GM19238 (cell line): ENCODE data around the gene TMEM39B.
"Not testable (repeated sequence)": the region's sequence is repeated elsewhere in the genome, so short reads cannot be mapped to it uniquely, and the experiment has no call there.

ENCODE experiments used
- DNase-seq: peaks from one replicate; pipeline ENCODE4 v3.0.0; 2011; ENCODE audit warnings: low spot score; ENCODE audit not compliant: insufficient read length

Gene TMEM39B

DNA sequence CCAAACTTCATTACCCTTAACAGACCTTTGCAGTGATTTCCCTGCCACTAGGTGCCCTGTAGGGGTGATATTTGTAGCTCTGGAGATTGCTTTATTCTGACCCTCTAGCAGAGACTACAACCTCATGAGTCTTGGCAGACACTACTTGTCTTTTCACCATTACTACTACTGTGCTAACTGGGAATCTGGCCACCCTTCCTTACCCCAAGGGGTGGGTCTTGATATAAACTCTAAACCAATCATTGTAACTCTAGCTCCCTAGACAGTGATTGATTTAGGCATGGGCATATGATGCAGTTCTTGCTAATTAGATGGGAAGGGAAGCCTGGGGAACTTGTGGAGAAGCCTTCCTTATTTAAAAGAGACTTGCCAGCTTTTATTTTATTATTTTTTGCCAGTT is 39.0 kb downstream of the TMEM39B start:
- DNase-seq: no peak

- DNase-seq: no peak
These were observed 40.2 kb downstream of the TMEM39B start for GRCh38 chr1:32112806-32113375.

- DNase-seq: not testable (repeated sequence)
These were observed 40.7 kb downstream of the TMEM39B start for GRCh38 chr1:32113436-32113835.

DNA sequence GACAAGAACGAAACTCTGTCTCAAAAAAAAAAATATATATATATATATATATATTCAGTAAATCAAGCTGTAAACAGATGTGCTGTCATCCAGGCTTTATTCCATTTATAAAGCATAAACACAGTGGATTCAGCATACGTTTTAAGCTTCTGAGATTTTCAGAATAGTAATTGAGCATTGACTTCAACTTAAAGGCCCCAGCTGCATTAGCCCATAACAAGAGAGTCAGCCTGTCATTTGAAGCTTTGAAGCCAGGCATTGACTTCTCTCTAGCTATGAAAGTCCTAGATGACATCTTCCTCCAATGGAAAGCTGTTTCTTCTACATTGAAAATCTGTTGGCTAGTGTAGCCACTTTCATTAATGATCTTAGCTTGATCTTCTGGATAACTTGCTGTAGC is 41.7 kb downstream of the TMEM39B start:
- DNase-seq: no peak

DNA sequence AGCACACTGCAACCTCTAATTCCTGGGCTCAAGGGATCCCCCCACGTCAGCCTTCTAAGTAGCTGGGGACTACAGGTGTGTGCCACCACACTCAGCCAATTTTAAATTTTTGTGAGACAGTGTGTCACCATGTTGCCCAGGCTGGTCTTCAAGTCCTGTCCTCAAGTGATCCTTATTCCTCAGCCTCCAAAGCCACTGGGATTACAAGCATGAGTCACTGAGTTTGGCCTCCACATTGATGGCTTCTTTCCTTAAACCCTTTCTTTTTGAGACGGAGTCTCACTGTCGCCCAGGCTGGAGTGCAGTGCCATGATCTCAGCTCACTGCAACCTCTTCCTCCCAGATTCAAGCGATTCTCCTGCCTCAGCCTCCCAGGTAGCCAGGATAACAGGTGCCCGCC is 42.8 kb downstream of the TMEM39B start:
- no peak for DNase-seq

DNA sequence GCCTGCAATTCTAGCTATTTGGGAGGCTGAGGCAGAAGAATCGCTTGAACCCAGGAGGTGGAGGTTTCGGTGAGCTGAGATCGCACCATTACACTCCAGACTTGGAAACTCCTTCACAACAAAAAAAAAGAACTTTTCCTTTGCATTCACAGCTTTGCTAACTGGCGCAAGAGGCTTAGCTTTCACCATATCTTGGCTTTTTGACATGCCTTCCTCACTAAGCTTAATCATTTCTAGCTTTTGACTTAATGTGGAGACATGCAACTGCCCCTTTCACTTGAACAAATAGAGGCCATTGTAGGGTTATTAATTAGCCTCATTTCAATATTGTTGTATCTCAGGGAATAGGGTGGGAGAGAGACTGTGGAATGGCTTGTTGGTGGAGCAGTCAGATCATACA is 43.8 kb downstream of the TMEM39B start:
- no peak for DNase-seq

DNA sequence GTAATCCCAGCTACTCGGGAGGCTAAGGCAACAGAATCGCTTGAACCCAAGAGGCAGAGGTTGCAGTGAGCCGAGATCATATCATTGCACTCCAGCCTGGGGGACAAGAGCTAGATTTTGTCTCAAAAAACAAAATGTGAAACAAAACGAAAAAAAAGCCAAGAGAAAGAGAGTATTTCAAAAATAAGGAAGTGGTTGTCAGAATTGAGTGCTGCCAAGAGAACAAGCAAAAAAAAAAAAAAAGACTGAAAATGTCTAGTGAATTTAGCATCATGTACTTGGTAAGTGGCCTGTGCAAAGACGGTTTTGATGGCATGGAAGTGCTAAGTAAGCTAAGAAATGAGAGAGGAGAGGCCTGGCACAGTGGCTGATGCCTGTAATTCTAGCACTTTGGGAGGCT is 49.4 kb downstream of the TMEM39B start:
- DNase-seq: no peak

- DNase-seq: not testable (repeated sequence)
These were observed 50.6 kb downstream of the TMEM39B start for GRCh38 chr1:32123361-32123760.

DNA sequence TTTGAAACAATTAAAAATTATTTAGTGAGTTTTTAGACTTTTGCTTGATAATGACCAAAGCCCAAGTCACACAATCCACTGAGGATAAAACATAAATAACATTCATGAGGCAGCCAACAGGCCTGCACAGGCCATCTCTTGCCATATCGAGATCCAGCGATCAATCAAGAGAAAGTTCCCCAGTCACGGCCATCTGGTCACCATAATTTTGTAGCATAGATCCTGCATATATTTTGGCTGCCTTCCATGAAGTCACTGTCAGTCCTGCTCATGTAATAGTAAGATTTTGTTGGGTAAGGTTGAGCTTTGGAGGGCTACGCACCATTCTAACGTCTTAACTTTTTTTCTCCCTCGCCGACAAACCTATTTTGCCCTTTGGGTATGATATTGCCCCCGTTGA is 52.6 kb downstream of the TMEM39B start:
- no peak for DNase-seq

DNA sequence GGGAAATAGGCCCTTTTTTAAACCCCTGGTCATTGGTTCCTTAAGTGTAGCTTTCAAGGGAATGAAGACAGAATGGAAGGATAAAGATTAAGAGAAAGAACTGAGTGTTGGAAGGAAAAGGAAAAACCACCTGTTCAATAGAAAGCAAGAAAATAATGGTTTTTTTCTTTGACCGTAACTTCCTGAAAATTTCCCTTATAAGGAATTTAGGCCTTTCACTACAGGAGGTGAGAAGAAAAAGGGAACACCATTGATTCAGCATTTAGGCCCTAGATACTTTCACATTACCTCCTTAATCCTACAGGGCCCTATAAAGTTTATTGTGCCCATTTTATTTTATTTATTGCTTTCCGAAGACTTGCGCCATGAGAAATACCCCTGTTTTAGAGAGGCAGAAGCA is 54.0 kb downstream of the TMEM39B start:
- no peak for DNase-seq

- no peak for DNase-seq
These were observed 54.9 kb downstream of the TMEM39B start for GRCh38 chr1:32127409-32128198.

- DNase-seq: no peak
These were observed 55.7 kb downstream of the TMEM39B start for GRCh38 chr1:32128479-32128878.

DNA sequence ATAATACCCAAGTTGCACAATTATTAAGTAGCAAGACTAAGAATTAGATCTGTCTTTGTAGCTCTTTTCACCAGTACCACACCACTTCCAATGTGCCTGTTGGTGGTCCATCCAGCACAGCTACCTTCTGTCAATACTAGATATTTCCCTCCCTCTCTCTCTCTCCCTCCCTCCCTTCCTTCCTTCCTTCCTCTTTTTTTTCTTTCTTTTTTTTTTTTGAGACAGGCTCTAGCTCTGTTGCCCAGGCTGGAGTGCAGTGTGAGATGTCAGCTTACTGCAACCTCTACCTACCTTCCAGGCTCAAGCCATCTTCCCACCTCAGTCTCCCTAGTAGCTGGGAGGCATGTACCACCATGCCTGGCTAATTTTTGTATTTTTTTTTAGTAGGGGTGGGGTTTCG is 56.2 kb downstream of the TMEM39B start:
- no peak for DNase-seq

GRCh38 chr1:32133950-32134280 is 61.2 kb downstream of the TMEM39B start:
- not testable (repeated sequence) for DNase-seq

- no peak for DNase-seq
These were observed 64.4 kb downstream of the TMEM39B start for GRCh38 chr1:32137111-32137510.

DNA sequence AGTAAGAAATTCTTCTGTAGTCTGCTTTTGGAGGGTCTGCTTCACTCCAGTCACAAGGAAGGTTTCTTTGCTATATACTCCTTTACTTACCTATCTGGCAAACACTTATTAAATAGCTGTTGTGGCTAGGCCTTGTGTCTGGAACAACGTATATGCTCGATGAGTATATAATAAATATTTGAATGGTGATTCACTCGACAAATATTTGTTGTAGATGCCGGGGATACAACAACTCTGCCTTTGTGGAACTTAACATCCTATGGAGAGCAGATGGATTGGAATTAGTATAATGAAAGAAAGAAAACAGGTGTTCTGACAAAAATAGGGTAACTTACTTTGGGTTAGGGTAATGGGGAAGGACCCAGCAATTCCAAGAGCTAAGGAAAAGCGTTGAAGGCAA is 66.2 kb downstream of the TMEM39B start:
- no peak for DNase-seq

DNA sequence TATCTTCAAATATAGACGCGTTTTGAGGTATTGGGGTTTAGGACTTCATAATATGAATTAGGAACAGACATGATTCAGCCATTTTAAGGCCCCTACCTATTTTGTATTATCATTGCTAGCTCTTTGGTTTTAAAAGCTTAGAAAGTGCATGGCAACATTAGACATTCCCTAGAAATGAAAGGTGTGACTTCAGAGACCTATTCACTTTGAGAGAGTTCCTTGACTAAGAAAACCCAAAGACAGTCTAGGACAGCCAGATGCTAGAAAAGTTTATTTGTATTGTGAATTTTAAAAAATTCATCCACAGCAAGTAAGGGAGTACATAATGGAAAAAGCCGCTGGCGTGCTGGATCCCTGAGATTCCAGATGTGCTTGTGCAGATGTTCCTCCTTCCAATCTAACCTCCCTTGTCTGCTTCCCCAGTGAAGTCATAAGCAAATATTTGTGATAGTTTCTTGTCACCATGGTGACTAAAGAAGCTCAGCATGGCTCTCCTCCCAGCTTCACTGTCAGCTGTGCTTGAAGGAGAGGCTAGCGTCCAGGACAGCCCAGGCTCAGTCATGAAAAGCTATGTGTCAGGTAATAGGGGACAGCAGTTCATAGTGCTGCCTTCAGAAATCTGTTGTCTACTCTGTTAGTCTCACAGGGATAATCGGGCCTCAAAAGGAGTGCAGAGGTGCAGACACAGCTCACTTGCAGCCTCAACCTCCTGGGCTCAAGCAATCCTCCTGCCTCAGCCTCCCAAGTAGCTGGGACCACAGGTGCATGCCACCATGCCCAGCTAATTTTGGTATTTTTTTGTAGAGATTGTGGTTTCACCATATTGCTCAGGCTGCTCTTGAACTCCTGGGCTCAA is 69.9 kb downstream of the TMEM39B start:
- no peak for DNase-seq

- not testable (repeated sequence) for DNase-seq
These were observed 70.6 kb downstream of the TMEM39B start for GRCh38 chr1:32143302-32143695.

DNA sequence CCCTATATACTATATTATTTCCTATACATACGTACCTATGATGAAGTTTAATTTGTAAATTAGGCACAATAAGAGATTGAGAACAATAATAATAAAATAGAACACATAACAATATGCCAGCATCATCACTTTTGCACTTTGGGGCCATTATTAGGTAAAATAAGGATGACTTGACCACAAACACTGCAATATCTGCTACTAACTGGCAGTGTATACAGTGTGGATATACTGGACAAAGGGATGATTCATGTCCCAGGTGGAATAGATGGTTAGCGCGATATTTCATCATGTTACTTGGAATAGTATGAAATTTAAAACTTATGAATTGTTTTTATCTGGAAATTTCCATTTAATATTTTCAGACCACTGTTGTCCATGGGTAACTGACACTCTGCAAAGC is 71.3 kb downstream of the TMEM39B start:
- no peak for DNase-seq

- not testable (repeated sequence) for DNase-seq
These were observed 75.1 kb downstream of the TMEM39B start for GRCh38 chr1:32147799-32148198.

DNA sequence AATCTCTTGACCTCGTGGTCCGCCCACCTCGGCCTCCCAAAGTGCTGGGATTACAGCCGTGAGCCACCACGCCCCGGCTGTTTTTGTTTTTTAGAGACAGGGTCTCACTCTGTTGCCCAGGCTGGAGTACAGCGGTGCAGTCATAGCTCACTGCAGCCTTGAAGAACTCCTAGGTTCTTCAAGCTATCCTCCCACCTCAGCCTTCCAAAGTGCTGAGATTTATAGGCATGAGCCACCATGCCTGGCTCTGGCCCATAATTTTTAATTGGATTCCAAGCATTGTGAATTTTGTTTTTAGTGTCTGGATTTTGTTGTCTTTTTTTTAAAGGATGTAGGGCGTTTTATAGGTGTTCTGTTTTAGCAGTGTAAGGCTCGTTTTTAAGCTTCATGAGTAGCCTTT is 78.1 kb downstream of the TMEM39B start:
- no peak for DNase-seq

DNA sequence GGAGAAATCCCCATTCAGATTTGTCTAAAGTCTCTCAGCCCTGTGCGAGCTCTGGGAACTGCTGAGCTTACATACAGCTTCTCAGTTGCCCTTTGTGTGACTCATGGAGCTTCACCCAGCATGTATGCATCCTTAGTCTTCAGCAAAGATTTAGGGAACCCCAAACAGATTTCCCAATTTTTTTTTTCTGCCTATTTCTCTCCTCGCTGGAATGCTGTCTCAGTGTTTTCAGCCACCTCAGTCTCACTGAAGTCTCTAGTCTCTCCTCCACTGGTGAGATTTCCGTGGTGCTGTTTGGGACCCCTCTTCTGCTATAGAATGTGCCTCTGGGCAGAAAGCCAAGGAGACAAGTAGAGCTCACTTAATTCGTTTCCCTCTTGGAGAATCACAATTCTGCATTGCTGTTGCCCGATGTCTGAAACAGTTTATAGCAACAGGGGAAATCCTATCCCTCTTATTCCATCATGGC is 78.6 kb downstream of the TMEM39B start:
- DNase-seq: no peak
